T-helper 2 cell treated with Interferon-gamma antibody and Interleukin-4, amounts not matched to agents 5 μg/mL and 100 μg/mL, for 36 hours (primary cell): ENCODE results near the gene ZKSCAN2.

Experiments
- DNase-seq: peaks from one replicate; pipeline ENCODE4 v3.0.0; 2021; ENCODE audit warnings: low spot score
- H3K27ac Mint-ChIP-seq: one replicate; pipeline ENCODE4 v1.8.0; 2021; ENCODE audit warnings: mild to moderate bottlenecking, mixed read lengths
- H3K27me3 Mint-ChIP-seq: one replicate; pipeline ENCODE4 v1.8.0; 2021; ENCODE audit warnings: low read depth, mixed read lengths
- H3K36me3 Mint-ChIP-seq: one replicate; pipeline ENCODE4 v1.8.0; 2021; ENCODE audit warnings: low read depth, mixed read lengths
- H3K4me1 Mint-ChIP-seq: one replicate; pipeline ENCODE4 v1.8.0; 2021; ENCODE audit warnings: low read depth, mixed read lengths
- H3K4me3 Mint-ChIP-seq: one replicate; pipeline ENCODE4 v1.8.0; 2022; ENCODE audit warnings: mild to moderate bottlenecking, moderate library complexity, mixed read lengths
- H3K9me3 Mint-ChIP-seq: one replicate; pipeline ENCODE4 v1.8.0; 2021; ENCODE audit warnings: mixed read lengths

ZKSCAN2 gene

GRCh38 chr16:25212636-25213035 is 45.0 kb downstream of the ZKSCAN2 start:
- Mint-ChIP-seq H3K4me1 (peaks cover 2% of the 10 kb centered on the region), H3K27ac (no peak overlapping the region), H3K4me3 (no peak overlapping the region), H3K27me3 (peaks cover 3% of the 10 kb centered on the region), H3K36me3 (no peaks in the 10 kb centered on the region), H3K9me3 (no peaks in the 10 kb centered on the region)
- no peak for DNase-seq

- no peak overlapping the region for H3K27ac Mint-ChIP-seq
- no peaks in the 10 kb centered on the region for H3K9me3 Mint-ChIP-seq
- H3K27me3 Mint-ChIP-seq: peaks cover 3% of the 10 kb centered on the region
- no peaks in the 10 kb centered on the region for H3K36me3 Mint-ChIP-seq
- no peak overlapping the region for H3K4me3 Mint-ChIP-seq
- DNase-seq: peak; percentile 8
- peaks cover 2% of the 10 kb centered on the region for H3K4me1 Mint-ChIP-seq
These were observed 46.9 kb downstream of the ZKSCAN2 start for GRCh38 chr16:25210758-25211157.

GRCh38 chr16:25199457-25199856 is 58.2 kb downstream of the ZKSCAN2 start:
- Mint-ChIP-seq H3K27ac (no peak overlapping the region), H3K4me3 (no peak overlapping the region), H3K27me3 (no peaks in the 10 kb centered on the region), H3K36me3 (no peaks in the 10 kb centered on the region), H3K9me3 (no peaks in the 10 kb centered on the region), H3K4me1 (no peaks in the 10 kb centered on the region)
- DNase-seq: no peak

- Mint-ChIP-seq H3K36me3 (no peaks in the 10 kb centered on the region), H3K27me3 (no peaks in the 10 kb centered on the region), H3K9me3 (no peaks in the 10 kb centered on the region), H3K4me1 (no peaks in the 10 kb centered on the region), H3K27ac (no peak overlapping the region), H3K4me3 (no peak overlapping the region)
- no peak for DNase-seq
These were observed 59.6 kb downstream of the ZKSCAN2 start for GRCh38 chr16:25198021-25198420.

- no peak for DNase-seq
- Mint-ChIP-seq H3K9me3 (no peaks in the 10 kb centered on the region), H3K36me3 (no peaks in the 10 kb centered on the region), H3K4me1 (no peaks in the 10 kb centered on the region), H3K27me3 (no peaks in the 10 kb centered on the region), H3K27ac (no peak overlapping the region), H3K4me3 (no peak overlapping the region)
These were observed 63.3 kb downstream of the ZKSCAN2 start for GRCh38 chr16:25194273-25194878.

GRCh38 chr16:25192096-25192495 is 65.5 kb downstream of the ZKSCAN2 start:
- Mint-ChIP-seq H3K4me3 (no peak overlapping the region), H3K27me3 (no peaks in the 10 kb centered on the region)

GRCh38 chr16:25189305-25189704 is 68.3 kb downstream of the ZKSCAN2 start:
- Mint-ChIP-seq H3K27me3 (no peaks in the 10 kb centered on the region), H3K9me3 (no peaks in the 10 kb centered on the region), H3K4me1 (no peaks in the 10 kb centered on the region), H3K4me3 (no peak overlapping the region), H3K27ac (no peak overlapping the region), H3K36me3 (no peaks in the 10 kb centered on the region)
- no peak for DNase-seq

More at GRCh38 chr16:25192096-25192495, 65.5 kb downstream of the ZKSCAN2 start:
- Mint-ChIP-seq H3K4me1 (no peaks in the 10 kb centered on the region), H3K36me3 (no peaks in the 10 kb centered on the region), H3K9me3 (no peaks in the 10 kb centered on the region), H3K27ac (no peak overlapping the region)
- no peak for DNase-seq

GRCh38 chr16:25187491-25187795 is 70.2 kb downstream of the ZKSCAN2 start:
- Mint-ChIP-seq H3K4me1 (no peaks in the 10 kb centered on the region), H3K27ac (no peak overlapping the region), H3K27me3 (no peaks in the 10 kb centered on the region), H3K36me3 (no peaks in the 10 kb centered on the region), H3K4me3 (no peak overlapping the region), H3K9me3 (no peaks in the 10 kb centered on the region)
- DNase-seq: no peak
